GM23248 (cell line): ENCODE data around the gene GPRIN2.

Source experiments
- EZH2 ChIP-seq: fragments of 200-600 bp; sonication (generic); IDR thresholded peaks from 2 replicates; pipeline ENCODE4 v1.6.1; 2018; ENCODE audit warnings: antibody characterized with exemption, mild to moderate bottlenecking; ENCODE audit not compliant: insufficient read depth, poor library complexity, severe bottlenecking
- EZH2phosphoT487 ChIP-seq: fragments of 200-600 bp; sonication (generic); IDR thresholded peaks from 2 replicates; pipeline ENCODE4 v1.6.1; 2018; ENCODE audit warnings: antibody characterized with exemption, moderate library complexity, mild to moderate bottlenecking, low read depth; ENCODE audit not compliant: insufficient read depth

- TF ChIP-seq EZH2 (no peak), EZH2phosphoT487 (no peak)
Observed at GRCh38 chr10:46537309-46537708, 19.1 kb downstream of the GPRIN2 start.
